Stimulated activated CD4-positive, alpha-beta T cell treated with anti-CD3 and anti-CD28 coated beads, Interleukin-2, amount 100 ng/mL, for 48 hours (primary cell): ENCODE measurements around the gene DYNC1H1.

Experiments
- DNase-seq, 2 donors: peaks; one replicate each; pipeline ENCODE4 v3.0.0-alpha.2; 2020

The DYNC1H1 gene

GRCh38 chr14:101964297-101965180 is at the start of gene DYNC1H1:
Gene DYNC1H1, plus strand, starts transcription at chr14:101964573. Its CDS starts 119 bp downstream, at chr14:101964692.
- DNase-seq: peak; percentile 83 to 88

DNA sequence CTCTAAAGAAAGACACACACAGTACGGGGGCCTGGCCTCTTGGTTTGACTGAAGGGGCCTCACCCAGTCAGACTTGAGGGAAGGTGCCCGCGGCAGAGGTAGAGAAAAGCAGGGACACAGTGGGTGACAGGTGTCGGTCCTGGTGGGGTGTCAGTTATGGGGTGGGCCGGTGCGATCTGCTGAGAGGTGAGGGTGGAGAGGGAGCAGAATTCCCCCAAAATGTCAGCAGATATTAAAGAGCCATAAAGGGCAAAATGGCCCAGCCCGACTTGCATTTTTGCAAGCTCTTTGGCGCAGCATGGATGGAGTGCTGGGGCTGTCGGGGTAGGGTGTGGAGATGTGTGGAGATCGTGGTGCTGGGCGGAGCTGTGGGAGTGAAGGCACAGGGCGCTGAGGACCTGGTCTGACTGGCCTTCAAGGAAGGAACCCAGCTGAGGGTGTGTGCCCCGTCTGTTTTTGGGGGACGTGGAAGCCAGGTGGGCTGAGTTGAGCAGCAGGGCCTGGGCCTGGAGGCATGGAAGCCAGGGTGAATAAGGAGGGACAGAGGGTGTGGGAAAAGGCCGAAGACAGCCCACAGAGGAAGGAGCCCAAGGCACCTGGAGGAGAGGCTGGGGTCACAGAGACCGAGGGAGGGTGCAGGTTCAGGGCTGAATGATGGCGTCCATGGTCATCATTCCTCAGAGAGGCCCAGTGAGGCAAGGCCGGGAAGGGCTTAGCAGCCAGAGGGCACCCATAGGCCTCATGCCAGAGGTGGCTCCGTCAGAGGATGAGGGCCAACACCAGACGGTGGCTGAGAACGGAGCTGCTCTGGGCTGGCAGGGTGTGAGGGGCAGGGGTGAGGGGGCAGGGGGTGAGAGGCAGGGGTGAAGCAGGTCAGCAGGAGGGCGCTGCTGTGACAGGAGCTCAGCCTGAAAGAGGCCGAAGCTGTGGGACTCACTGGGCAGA is 48.2 kb upstream of the DYNC1H1 start:
- no peak for DNase-seq

DNA sequence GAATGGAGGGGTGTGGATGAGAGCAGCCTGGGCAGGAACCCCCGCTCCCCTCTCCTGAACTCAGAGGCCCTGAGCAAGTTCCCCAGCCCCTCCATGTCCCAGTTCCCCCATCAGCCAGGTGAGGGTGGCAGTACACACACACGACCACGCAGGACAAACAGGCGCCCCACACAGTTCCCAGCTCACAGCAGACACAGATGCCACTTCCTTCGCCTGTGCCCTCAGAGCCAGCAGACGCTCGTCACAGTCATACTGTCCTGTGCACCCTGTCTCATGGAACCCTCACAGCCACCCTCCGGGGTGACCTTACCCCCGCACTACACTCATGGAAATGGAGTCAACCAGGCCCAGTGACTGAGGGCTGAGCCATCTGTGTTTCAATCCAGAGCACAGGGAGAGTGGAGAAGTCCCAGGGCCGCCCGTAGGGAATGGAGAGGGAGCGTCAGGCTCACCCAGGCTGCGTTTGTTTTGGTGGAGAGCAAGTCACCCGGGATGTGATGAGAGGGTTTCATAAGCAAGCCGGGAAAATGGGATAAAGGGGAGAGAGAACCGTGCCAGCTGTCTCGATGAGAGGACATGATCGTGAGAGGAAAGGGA is 47.5 kb upstream of the DYNC1H1 start:
- no peak for DNase-seq

- no peak for DNase-seq
Observed at GRCh38 chr14:101917413-101918017, 46.9 kb upstream of the DYNC1H1 start.

DNA sequence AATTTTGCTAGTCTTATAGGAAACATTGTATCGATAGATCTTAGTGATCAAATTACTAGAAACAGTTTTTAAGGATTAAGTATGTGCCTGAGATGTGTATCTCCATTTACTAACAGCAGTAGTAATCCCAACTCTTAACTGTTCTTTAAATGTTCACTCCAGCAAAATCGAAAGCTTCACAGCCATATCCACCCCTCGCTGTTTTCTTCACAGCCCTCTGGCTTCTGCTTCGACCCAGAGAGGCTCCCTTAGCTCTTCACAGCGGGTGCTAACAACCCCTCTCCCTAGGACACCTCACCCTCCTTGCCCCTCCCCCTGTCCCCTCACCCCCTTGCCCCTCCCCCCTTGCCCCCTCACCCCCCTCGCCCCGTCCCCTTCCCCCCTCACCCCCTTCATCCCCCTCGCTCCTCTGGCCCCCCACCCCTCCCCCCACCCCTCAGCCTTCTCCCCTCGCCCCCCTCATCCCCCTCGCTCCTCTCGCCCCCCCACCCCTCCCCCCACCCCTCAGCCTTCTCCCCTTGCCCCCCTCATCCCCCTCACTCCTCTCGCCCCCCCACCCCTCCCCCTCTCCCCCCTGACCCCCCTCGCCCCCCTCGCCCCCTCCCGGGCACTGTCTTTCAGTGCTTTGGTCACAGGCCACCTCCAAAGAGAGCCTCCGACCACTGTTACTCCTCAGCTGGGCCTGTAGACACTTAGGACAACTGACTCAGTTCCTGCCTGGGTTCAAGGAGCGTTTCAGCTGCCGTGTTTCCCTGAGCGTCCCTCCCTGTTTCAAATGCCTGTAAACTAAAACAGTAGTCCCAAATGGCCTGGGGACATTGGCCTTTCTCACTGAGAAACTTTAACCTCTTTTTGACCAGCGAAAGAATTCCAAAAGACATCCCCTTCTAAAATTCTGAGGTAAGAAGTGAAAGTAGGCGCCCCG is 46.0 kb upstream of the DYNC1H1 start:
- no peak for DNase-seq

GRCh38 chr14:101920271-101920670 is 44.1 kb upstream of the DYNC1H1 start:
- DNase-seq: no peak

DNA sequence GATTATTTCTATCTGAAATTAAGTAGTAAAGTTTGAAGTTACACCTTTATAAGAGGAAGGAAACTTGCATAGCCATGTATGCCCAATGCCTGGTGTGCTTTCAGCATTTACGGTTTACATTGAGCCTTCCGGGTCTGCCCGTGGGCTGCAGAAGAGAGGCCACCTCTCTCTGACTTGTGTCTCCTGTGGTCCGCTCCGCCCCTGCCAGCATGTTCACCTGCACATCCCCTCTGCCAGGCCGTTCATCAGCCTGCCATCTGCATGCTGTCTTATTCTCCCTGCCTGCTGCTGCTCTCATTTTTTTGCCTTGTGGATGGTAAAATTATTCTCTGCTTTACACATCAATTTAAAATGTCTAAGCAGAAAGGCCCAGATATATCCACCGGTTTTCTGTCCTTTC is 41.5 kb upstream of the DYNC1H1 start:
- no peak for DNase-seq

GRCh38 chr14:101925152-101925551 is 39.2 kb upstream of the DYNC1H1 start:
- no peak for DNase-seq

GRCh38 chr14:101926085-101926484 is 38.3 kb upstream of the DYNC1H1 start:
- no peak for DNase-seq

DNA sequence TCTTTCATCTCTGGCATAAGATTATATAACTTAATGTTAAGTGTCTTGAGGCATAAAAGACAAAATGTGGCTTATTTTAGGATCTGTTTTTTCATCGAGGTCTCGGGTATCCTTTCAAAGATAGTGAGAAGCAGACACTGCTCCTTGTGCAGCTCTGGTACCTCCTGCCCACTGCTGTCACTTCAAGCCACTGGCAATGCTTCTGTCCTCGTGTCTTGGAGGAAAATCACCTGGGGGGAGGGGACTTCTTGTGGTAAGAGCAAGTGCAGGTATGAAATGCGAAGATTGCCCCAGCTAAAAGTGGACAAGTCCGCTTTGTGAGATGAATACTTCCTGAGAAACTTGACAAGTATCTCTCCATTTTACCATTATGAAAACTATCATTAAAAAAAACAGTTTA is 37.8 kb upstream of the DYNC1H1 start:
- no peak for DNase-seq

GRCh38 chr14:101927859-101928258 is 36.5 kb upstream of the DYNC1H1 start:
- DNase-seq: no peak

DNA sequence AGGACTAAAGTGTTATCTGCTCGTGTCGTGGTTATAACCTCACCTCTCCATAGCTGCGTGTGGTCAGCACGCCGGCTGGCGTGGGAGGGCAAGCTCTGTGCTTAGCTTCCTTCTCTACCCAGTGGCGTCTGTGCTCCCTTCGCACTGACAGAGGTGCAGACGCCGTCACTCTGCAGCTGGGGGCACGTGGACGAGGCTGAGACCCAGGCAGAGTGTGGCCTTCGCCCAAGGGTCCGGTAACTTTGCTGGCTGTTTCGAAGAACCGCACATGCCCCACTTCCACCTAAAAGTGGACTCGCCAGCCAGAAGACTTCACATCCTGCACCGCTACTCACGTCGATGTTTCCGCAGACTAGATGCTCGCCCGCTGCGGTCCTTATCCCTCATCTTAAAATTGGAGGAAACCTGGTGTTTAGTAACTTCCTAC is 35.9 kb upstream of the DYNC1H1 start:
- no peak for DNase-seq

GRCh38 chr14:101929096-101929495 is 35.3 kb upstream of the DYNC1H1 start:
- no peak for DNase-seq

DNA sequence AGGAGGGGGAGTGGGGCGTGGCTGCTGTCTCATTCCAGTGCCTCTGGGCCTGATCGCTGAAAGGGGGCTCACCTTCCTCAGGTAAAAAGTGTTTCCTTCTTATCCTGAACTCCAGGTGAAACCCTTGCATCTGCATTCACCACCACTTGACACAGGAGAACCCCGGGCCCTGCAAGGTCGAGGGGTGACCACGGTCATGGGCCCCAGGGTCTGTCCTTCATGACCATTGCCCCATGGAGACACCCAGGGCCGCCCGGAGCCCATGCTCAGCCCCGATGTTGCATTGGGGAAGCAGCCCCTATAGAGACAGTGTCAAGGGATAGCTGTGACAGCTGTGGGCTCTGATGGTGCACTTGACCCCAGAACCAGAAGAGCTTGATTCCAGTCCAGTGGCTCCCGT is 34.4 kb upstream of the DYNC1H1 start:
- DNase-seq: no peak

DNA sequence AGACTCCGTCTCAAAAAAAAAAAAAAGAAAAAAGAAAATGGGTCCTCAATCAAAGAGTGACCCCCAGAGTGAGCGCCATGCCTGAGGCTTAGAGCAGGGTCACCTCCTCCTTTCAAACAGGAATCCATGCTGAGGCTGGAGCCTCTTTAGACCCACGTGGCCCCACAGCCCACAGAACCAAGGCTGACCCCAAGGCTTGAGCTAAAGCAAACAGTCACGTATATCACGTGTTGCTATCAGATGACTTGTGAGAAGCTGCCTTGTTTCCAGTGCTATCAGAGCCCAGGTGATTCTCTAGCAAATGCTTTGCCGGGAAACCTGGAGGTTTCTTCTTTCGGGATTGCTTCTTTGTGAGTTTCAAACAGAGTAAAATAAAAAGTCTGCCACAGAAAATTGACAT is 31.7 kb upstream of the DYNC1H1 start:
- no peak for DNase-seq

GRCh38 chr14:101933209-101933608 is 31.2 kb upstream of the DYNC1H1 start:
- DNase-seq: no peak

DNA sequence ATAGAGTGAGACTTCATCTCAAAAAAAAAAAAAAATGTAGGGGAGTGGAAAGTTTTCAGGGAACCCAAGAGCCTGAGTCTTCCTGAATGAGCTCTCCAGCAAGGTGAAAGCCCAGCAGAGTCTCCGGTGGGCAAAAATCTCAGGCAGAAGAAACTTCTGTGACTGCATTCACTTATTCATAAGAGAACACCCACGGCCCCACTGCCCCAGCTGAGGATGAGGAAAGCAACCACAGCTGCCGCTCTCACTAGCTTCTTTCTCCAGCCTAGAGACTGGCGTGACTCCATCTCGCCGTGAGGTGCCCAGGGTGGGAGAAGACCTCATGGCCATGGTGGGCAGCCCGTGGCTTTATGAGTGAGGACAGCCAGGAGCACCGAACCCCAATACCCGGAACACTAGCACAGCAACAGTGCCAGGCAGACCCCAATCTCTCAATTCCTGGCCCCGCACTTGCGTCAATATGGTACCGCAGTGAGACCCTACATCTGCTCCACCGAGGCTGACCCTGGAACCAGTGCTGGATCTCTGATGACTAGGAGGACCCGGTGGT is 29.7 kb upstream of the DYNC1H1 start:
- no peak for DNase-seq

- DNase-seq: no peak
Observed at GRCh38 chr14:101937926-101938767, 26.2 kb upstream of the DYNC1H1 start.

DNA sequence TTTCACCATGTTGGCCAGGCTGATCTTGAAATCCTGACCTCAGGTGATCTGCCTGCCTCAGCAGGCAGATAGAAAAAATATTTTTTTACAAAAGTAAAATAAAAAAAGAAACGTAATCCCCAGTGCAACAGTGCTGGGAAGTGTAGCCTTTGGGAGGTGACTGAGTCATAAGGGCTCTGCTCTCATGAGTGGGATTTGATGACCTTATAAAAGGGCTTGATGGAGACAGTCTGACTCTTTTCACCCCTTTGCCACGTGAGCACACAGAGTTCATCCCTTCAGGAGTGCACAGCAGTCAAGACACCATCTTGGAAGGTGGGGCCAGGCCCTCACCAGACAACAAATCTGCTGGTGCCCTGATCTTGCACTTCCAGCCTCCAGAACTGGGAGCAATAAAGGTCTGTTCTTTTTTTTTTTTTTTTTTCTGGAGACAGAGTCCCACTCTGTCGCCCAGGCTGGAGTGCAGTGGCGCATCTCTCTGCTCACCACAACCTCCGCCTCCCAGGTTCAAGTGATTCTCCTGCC is 24.7 kb upstream of the DYNC1H1 start:
- no peak for DNase-seq

DNA sequence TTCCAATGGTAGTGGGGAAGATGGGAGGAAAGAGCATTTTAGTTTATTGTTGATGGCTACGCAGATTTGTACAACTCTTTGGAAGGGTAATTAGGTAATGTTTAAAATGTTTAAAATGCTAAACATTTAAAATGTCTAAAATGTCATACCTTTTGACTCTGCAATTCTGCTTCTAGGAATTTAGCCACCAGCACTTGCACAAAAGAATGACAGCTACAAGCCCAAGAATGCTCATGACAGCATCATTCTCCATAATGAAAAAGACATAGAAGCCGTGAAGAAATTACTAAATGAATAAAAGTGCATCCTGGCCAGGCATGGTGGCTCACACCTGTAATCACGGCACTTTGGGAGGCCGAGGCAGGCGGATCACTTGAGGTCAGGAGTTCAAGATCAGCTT is 19.9 kb upstream of the DYNC1H1 start:
- DNase-seq: no peak
